T-cell (primary cell): ENCODE data around the gene ADAMTSL1. TPM values are rescaled to one million over a fixed set of nuclear protein-coding genes. Genes with fewer than 3 reads are reported as not detected.

ENCODE experiments used
- ATAC-seq, 4 experiments: fragments of 200-7000 bp in 3 of 4; fragments of 150-1000 bp in 1 of 4; cut with Tn5 transposase; replicated peaks in 1 of 4; 1 replicate in 3 of 4; 2 replicates in 1 of 4; pipeline ENCODE4 v1.10.0; 2021; ENCODE audit warnings: moderate library complexity in 3 of 4, mild to moderate bottlenecking in 2 of 4, moderate number of reproducible peaks in 1 of 4
- CTCF ChIA-PET, 2 donors: fragments of 300-600 bp; sonication (Branson Sonifier 250); formaldehyde crosslinking; loops; one replicate each; lab custom pipeline; 2022; ENCODE audit warnings: antibody characterized with exemption in 2 of 2; lab: Charles Lee
- POLR2A ChIA-PET, 2 donors: fragments of 300-600 bp; sonication (Branson Sonifier 250); formaldehyde crosslinking; loops; one replicate each; lab custom pipeline; 2022; ENCODE audit warnings: antibody characterized with exemption in 2 of 2; lab: Charles Lee
- DNase-seq, 35 experiments: peaks; one replicate each; pipeline versions ENCODE4 v3.0.0 to v3.0.0-alpha.2; 2013 to 2023
- H3K27ac ChIP-seq: one replicate; pipeline ENCODE4 v1.5.1; 2013; ENCODE audit warnings: low read length
- H3K27me3 ChIP-seq, 2 experiments: replicated peaks in 1 of 2; 1 replicate in 1 of 2; 2 replicates in 1 of 2; pipeline versions ENCODE4 v1.6.1 to v1.7.0; 2013; ENCODE audit warnings: low read length in 1 of 2, mixed read lengths in 1 of 2; ENCODE audit not compliant: control insufficient read depth in 2 of 2, insufficient read depth in 2 of 2; ENCODE audit errors: extremely low read depth in 1 of 2
- H3K36me3 ChIP-seq, 2 donors: 1 replicate in 1 of 2; 2 replicates in 1 of 2; pipeline versions ENCODE4 v1.6.1 to v1.7.0; 2013; ENCODE audit warnings: low read length in 1 of 2; ENCODE audit not compliant: control insufficient read depth in 2 of 2, insufficient read depth in 1 of 2; ENCODE audit errors: extremely low read depth in 1 of 2
- H3K4me1 ChIP-seq, 2 experiments: 1 replicate in 1 of 2; 2 replicates in 1 of 2; pipeline versions ENCODE4 v1.6.1 to v1.7.0; 2013; ENCODE audit warnings: low read length in 2 of 2, mixed read lengths in 1 of 2; ENCODE audit not compliant: insufficient read depth in 2 of 2, control insufficient read depth in 1 of 2; ENCODE audit errors: extremely low read depth in 1 of 2
- H3K4me3 ChIP-seq, 2 donors: 1 replicate in 1 of 2; 2 replicates in 1 of 2; pipeline versions ENCODE4 v1.5.1 to v1.7.0; 2013; ENCODE audit warnings: mild to moderate bottlenecking in 2 of 2, low read length in 1 of 2, moderate library complexity in 1 of 2; ENCODE audit not compliant: control insufficient read depth in 1 of 2; ENCODE audit errors: extremely low read depth in 1 of 2
- H3K9me3 ChIP-seq: 2 replicates; pipeline ENCODE4 v1.7.0; 2013
- H3K27ac Mint-ChIP-seq, 2 donors: one replicate each; pipeline ENCODE4 v1.8.0; 2020 to 2021; ENCODE audit warnings: mild to moderate bottlenecking in 2 of 2, mixed read lengths in 2 of 2
- H3K27me3 Mint-ChIP-seq, 2 donors: one replicate each; pipeline ENCODE4 v1.8.0; 2021 to 2022; ENCODE audit warnings: mixed read lengths in 2 of 2
- H3K36me3 Mint-ChIP-seq: one replicate; pipeline ENCODE4 v1.8.0; 2021; ENCODE audit warnings: mixed read lengths
- H3K4me1 Mint-ChIP-seq, 3 donors: one replicate each; pipeline ENCODE4 v1.8.0; 2020 to 2022; ENCODE audit warnings: mixed read lengths in 3 of 3, mild to moderate bottlenecking in 1 of 3
- H3K4me3 Mint-ChIP-seq, 3 donors: one replicate each; pipeline ENCODE4 v1.8.0; 2020 to 2022; ENCODE audit warnings: mild to moderate bottlenecking in 3 of 3, mixed read lengths in 3 of 3, moderate library complexity in 3 of 3
- H3K9me3 Mint-ChIP-seq, 3 donors: one replicate each; pipeline ENCODE4 v1.8.0; 2020 to 2022; ENCODE audit warnings: mixed read lengths in 3 of 3
- WGBS: methylation state at CpG from one replicate; pipeline ENCODE4 v1.1.5; 2013; ENCODE audit warnings: missing lambda C conversion rate; ENCODE audit not compliant: insufficient coverage; 5-methylcytosine and 5-hydroxymethylcytosine counted together
- total RNA-seq, 35 experiments: library from RNA in 6 of 35; stranded (reverse) in 6 of 35; fragments of 120-200 nt in 1 of 35; gene quantifications; one replicate each; pipeline versions ENCODE4 v1.2.1 to v1.2.4 and lab custom pipeline; 2013 to 2026

The ADAMTSL1 gene
- total RNA-seq, 5 donors from 2014 or later (not counting 1 experiment from before 2014, with no cell fraction given) = 0.10 TPM; not detected in 4

DNA sequence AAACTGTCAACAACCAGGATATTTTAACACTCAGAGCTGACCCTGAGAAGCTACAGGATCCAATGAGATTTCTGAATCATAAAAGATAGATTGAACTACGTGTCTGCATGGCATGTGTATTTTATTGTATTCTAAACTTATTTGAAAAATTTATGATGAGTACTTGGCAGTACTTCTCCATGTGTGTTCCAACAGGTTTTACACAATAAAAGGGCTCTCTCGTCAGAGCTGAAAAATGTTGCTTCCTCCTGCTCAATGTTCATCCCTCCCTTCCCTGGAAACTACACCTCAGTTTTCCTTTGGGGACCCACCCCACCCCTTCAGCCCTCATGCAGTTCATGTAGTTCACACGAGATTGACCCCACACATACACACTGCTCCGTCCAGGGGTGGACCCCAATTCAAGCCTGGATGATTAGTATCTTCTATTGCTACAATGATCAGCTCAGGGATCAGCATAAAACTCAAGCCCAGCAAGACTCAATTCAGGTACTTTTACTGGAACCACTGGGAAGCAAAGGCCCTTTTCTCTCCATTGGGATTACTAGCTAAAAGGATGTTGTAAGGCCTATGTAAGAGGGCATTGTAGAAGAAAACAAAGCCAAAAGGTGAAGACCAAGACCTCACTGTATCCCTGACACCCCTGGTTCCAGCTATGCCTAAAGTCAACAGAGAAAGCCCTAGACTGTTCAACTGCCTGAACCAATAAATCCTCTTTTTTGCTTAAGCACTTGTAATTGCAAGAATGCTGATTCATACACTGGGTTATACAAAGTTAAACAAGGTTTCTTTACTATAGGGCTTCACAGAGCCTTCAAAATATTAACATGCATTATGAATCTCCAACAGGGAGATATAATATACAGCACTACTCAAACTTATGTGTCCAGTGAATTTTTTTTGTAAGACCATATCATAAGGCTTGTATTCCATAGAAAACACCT lies 446.5 kb downstream of the ADAMTSL1 start:
- Histone ChIP-seq H3K27me3 (peaks cover 0 to 5% of the 10 kb centered on the region in 2 experiments), H3K4me1 (no peaks in the 10 kb centered on the region), H3K27ac (no peak overlapping the region), H3K9me3 (no peaks in the 10 kb centered on the region), H3K36me3 (no peaks in the 10 kb centered on the region), H3K4me3 (no peak overlapping the region)
- ChIA-PET CTCF (no interaction called here), POLR2A (no interaction called here)
- no peak overlapping the region for H3K4me3 Mint-ChIP-seq
- WGBS = 64% methylated on average over 4 of the region's 4 CpGs
- no peaks in the 10 kb centered on the region for H3K9me3 Mint-ChIP-seq
- ATAC-seq (no peak), DNase-seq (no peak)
- H3K27ac Mint-ChIP-seq = no peak overlapping the region
- peaks cover 0 to 3% of the 10 kb centered on the region in 2 donors for H3K27me3 Mint-ChIP-seq
- no peaks in the 10 kb centered on the region for H3K36me3 Mint-ChIP-seq
- no peaks in the 10 kb centered on the region for H3K4me1 Mint-ChIP-seq

DNA sequence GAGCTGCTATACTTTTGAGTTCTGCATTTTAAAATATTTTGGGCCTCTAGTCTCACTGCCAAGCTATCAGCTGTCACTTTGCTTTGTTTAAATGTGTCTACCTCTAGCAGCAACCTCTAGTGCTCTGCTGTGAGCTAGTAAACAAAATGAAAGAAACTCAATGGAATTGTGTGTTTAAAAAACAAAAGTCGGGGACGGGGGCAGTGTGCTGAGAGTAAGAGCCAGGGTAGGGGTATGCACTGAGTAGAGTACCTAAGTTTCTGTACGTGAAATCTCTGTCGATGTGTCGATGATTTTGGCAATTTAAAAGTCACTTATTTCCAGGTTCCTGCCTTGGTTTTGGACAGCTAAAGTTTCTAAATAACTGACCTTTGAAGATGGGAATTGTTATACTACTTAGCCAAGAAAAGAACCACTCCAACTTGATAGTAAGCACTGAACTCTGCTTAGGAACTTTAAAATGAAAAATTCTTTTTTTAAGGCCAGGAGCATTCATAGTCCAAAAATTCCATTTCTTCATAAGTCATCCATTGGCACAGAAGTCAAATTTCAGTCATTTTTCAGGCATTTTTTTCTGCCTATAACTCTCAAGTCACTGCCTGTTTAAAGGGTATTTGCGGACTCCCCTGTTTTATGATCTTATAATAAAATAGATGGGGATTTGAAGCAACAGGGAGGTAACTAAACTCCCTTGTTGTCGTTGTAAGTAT lies 447.6 kb downstream of the ADAMTSL1 start:
- Histone ChIP-seq H3K4me3 (no peak overlapping the region), H3K36me3 (no peaks in the 10 kb centered on the region), H3K27me3 (peaks cover 0 to 5% of the 10 kb centered on the region in 2 experiments), H3K4me1 (no peaks in the 10 kb centered on the region), H3K9me3 (no peaks in the 10 kb centered on the region), H3K27ac (no peak overlapping the region)
- 72% methylated on average over 3 of the region's 7 CpGs for WGBS
- Mint-ChIP-seq H3K36me3 (no peaks in the 10 kb centered on the region), H3K27me3 (peaks cover 0 to 3% of the 10 kb centered on the region in 2 donors), H3K4me3 (no peak overlapping the region), H3K27ac (no peak overlapping the region), H3K9me3 (no peaks in the 10 kb centered on the region), H3K4me1 (no peaks in the 10 kb centered on the region)
- POLR2A ChIA-PET = no interaction called here
- DNase-seq = no peak
- CTCF ChIA-PET = interaction anchor here in 1 of 2 donors (0.6 kb wide), 1 partner anchor 56 kb away, joined by 3 read pairs; no protein-coding TSS in a partner anchor
- no peak for ATAC-seq

GRCh38 chr9:18922161-18922885 lies 448.4 kb downstream of the ADAMTSL1 start:
- ChIA-PET POLR2A (no interaction called here), CTCF (no interaction called here)
- no peaks in the 10 kb centered on the region for H3K9me3 Mint-ChIP-seq
- no peak overlapping the region for H3K4me3 Mint-ChIP-seq
- Histone ChIP-seq H3K27ac (no peak overlapping the region), H3K36me3 (no peaks in the 10 kb centered on the region), H3K4me3 (no peak overlapping the region), H3K4me1 (no peaks in the 10 kb centered on the region), H3K27me3 (peaks cover 0 to 5% of the 10 kb centered on the region in 2 experiments), H3K9me3 (no peaks in the 10 kb centered on the region)
- no peaks in the 10 kb centered on the region for H3K4me1 Mint-ChIP-seq
- H3K36me3 Mint-ChIP-seq = no peaks in the 10 kb centered on the region
- H3K27me3 Mint-ChIP-seq = peaks cover 0 to 3% of the 10 kb centered on the region in 2 donors
- WGBS = 79% methylated on average over 8 of the region's 8 CpGs
- DNase-seq (no peak), ATAC-seq (no peak)
- H3K27ac Mint-ChIP-seq = no peak overlapping the region

DNA sequence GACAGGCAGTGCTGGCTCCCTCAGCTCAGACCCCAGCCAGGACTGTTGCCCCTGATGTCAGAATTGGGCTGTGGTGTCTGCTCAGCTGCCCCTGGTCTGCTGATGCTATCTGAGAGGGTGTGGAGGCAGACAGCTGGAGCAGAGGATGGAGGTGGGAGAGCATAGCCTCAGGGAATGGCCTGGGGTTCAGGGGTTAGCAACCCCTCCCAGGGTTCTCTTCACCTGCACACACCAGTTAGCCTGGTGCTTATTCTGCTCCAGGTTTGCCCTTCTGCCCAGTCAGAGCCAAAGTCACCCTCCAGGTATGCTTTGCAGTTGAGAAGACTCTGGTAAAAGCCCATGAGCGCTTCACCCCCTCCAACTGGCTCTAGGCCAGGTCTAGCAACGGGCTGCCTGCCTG lies 449.2 kb downstream of the ADAMTSL1 start:
- ATAC-seq (no peak), DNase-seq (no peak)
- H3K4me3 ChIP-seq = no peak overlapping the region
- no peaks in the 10 kb centered on the region for H3K36me3 ChIP-seq
- Mint-ChIP-seq H3K9me3 (no peaks in the 10 kb centered on the region), H3K4me3 (no peak overlapping the region), H3K4me1 (no peaks in the 10 kb centered on the region), H3K27ac (no peak overlapping the region), H3K27me3 (peaks cover 0 to 3% of the 10 kb centered on the region in 2 donors), H3K36me3 (no peaks in the 10 kb centered on the region)
- no peaks in the 10 kb centered on the region for H3K9me3 ChIP-seq
- POLR2A ChIA-PET = no interaction called here
- H3K27me3 ChIP-seq = peaks cover 0 to 5% of the 10 kb centered on the region in 2 experiments
- no peaks in the 10 kb centered on the region for H3K4me1 ChIP-seq
- CTCF ChIA-PET = no interaction called here
- 100% methylated on average over 1 of the region's 2 CpGs for WGBS
- no peak overlapping the region for H3K27ac ChIP-seq

DNA sequence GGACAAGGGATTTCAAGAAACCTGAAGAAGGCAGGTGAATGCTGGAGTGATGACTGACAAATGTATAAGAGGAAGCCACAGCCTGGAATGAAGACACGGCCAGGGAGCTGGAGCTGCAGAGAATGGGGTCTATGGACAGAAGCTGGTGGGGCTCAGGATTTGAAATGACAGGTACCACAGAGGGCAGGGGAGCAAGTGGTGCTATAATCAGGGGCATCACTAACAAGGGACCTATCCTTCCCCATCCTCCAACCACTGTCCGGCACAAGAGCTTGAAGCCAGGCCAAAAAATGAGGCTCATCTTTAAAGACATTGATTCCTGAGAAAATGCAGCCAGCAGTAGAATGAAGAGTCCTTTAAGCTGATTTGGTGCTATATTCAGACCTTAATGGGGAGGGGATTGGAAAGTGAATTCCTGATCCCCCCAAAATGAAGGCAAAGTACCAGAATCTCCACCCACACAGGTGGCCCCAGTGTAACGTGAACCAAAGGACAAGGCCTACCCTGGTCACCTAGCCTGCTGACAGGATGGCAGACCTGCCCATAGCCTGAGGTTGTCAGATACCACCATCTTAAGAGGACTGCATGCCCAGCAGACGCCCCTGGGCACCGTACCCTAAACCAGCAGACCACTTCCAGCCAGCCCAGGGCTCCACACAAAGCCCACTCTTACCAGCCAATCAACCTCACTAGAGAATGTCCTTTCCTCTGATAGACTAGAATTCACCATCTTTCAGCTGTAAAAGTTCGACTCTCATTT lies 449.9 kb downstream of the ADAMTSL1 start:
- H3K4me1 ChIP-seq = no peaks in the 10 kb centered on the region
- H3K27me3 ChIP-seq = peaks cover 0 to 5% of the 10 kb centered on the region in 2 experiments
- H3K27ac Mint-ChIP-seq = no peak overlapping the region
- DNase-seq (no peak), ATAC-seq (no peak)
- H3K27me3 Mint-ChIP-seq = peaks cover 0 to 3% of the 10 kb centered on the region in 2 donors
- no peaks in the 10 kb centered on the region for H3K4me1 Mint-ChIP-seq
- H3K9me3 ChIP-seq = no peaks in the 10 kb centered on the region
- 80% methylated on average over 4 of the region's 6 CpGs for WGBS
- H3K4me3 Mint-ChIP-seq = no peak overlapping the region
- no peak overlapping the region for H3K4me3 ChIP-seq
- no peak overlapping the region for H3K27ac ChIP-seq
- CTCF ChIA-PET = no interaction called here
- H3K36me3 ChIP-seq = no peaks in the 10 kb centered on the region
- POLR2A ChIA-PET = no interaction called here
- no peaks in the 10 kb centered on the region for H3K9me3 Mint-ChIP-seq
- no peaks in the 10 kb centered on the region for H3K36me3 Mint-ChIP-seq

- DNase-seq (no peak), ATAC-seq (no peak)
- no peaks in the 10 kb centered on the region for H3K4me1 Mint-ChIP-seq
- H3K27me3 Mint-ChIP-seq = no peaks in the 10 kb centered on the region
- H3K9me3 Mint-ChIP-seq = no peaks in the 10 kb centered on the region
- H3K27ac Mint-ChIP-seq = no peak overlapping the region
- H3K9me3 ChIP-seq = no peaks in the 10 kb centered on the region
- H3K4me3 ChIP-seq = no peak overlapping the region
- no peaks in the 10 kb centered on the region for H3K4me1 ChIP-seq
- no peak overlapping the region for H3K4me3 Mint-ChIP-seq
- no peak overlapping the region for H3K27ac ChIP-seq
- H3K36me3 Mint-ChIP-seq = no peaks in the 10 kb centered on the region
- CTCF ChIA-PET = no interaction called here
- no peaks in the 10 kb centered on the region for H3K36me3 ChIP-seq
- peaks cover 0 to 5% of the 10 kb centered on the region in 2 experiments for H3K27me3 ChIP-seq
- POLR2A ChIA-PET = no interaction called here
These were observed 451.9 kb downstream of the ADAMTSL1 start for GRCh38 chr9:18925880-18926279.
